Stimulated activated naive CD4-positive, alpha-beta T cell treated with Interleukin-2 at 50 U/mL for 16 hours (primary cell): ENCODE data around the gene CMSS1.

Experiments
- DNase-seq: peaks from one replicate; lab custom pipeline; 2025; lab: John Stamatoyannopoulos, UW

CMSS1 gene

DNA sequence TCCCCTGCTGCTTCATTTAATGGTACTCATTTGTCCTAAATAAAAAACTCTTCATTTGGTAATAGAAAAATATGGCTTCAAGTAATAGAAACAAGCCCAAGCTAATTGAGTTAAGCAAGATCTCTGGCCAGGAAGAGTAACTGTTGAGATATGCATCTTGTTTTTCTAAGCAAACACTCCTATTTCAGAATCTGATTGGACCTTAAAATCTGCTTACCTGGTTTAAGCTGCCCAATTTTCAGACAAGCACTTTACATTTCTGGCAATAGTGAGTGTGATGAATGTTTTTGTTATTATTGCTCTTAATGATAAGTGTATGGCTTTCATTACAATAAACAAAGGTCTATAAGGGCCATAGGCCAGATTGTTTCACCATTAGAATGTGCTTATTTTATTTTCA lies 86.2 kb downstream of the CMSS1 start:
- no peak for DNase-seq

DNA sequence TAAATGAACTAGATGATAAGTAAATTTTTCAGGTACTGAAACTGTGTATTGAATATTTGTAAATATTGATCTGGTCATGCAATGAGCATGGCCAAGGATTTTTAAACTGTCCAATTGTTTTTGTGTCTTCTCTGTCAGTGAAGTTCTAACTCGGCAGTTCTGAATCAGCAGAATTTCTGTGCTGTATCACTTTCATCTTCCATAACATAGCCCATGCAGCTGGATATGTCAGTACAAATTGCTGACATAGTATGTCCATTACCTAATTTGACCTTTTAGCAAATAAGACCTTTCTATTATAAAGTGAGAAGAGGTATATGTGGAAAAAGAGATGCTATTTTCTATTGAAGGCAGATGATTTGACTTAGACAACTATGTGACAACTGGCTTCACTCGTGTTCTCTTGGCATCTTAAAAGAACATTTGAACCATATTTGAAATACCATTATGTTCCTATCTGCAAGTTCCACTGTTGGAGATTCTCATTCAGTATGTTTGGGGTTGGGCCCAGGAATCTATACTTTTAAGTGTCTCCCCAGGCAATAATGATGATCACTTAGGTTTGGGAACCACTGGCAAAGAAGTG lies 90.4 kb downstream of the CMSS1 start:
- no peak for DNase-seq

DNA sequence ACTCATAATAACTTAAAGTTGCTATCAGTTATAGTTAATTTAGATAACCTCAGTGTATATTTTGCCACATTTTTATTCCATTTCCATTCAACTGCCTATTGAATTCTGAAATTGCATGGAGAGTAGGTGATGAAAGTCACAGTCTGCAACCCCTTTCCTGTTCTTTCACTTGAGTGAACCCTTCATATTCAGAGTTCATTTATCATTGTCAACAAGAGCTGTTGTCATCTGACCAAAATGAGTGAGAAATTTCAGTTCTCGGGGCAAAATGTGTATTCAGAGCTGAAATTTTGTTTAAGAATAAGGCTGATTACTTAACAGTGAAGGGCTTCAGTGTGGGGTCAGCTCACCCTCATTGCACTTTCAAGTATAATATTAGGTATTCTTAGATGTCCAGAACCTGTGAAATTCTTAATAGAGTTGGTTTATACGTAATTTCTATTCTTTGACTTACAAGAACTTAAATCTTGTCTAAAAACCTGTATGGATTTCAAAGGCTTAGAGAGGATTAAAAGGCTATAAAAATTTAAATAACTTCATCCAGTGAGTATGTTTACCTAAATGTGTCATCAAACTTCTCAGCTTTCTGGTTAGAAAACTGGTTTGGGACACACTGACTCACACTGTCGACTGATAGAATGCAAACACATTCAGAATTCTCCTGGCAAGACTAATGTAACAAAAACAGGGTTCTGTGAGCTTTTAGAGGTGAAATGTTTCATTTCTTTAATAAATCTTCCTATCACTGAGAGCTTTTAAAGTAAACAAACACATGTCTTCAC lies 92.2 kb downstream of the CMSS1 start:
- no peak for DNase-seq

DNA sequence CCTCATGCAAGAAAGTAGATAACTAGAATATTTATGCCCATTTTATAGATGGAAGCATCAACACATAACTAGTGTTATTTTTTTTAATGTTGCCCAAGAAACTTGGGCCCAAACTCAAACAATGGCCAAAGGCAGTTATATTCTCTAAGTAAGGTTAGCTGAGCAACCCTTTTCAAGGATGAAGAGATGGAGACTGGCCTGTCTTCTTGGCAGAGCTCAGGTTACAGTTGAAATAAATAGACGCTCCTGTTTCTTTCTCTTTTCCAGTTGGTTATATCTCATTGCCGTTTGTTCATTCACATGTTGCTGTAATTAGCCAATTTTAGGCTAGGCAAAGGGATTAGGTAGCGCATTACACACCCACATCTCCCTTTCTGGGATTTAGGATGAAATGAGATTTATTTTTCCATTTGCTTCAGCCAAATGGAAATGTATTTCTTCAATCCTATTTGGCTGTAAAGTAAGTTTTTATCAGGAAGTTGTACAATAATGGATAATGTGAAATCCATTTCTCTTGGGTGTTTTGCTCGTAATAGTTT lies 93.2 kb downstream of the CMSS1 start:
- DNase-seq: no peak

DNA sequence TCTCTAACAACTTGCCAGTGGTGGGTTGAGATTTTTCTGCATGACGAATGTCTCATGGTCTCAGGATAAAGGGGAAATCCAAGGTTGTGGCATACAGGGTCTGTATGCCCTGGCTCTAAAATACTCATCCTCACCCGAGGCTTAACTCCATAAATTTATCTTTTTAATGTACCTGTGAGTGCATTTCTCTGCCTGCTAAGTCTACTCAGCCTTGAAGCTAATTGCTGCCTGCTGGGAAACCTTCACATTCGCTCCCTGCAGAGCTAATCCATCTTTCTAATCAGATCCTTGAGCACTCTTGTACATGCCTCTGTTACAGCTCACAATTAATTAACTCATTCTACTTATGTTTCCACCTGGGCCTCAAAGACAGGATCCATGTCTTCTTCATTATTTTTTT lies 93.8 kb downstream of the CMSS1 start:
- no peak for DNase-seq

DNA sequence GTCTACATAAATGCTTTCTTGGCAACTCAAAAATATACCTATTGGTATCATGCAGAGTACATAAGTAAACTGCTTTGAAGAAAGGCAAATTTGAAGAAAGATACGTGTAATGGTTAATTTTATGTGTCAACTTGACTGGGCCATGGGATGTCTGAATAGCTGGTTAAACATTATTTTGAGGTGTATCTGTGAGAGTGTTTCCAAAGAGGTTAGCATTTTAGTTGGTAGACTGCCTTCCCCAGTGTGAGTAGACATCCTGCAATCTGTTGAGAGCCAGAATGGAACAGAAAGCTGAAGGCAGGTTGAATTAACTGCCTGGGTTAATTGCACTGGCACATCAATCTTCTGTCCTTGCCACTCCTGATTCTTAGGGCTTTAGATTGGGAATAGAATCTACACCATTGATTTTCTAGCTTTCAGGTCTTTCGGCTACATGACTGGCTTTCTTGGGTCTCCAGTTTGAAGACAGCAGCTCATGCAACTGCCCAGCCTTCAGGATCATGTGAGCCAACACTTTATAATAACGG lies 98.3 kb downstream of the CMSS1 start:
- no peak for DNase-seq

DNA sequence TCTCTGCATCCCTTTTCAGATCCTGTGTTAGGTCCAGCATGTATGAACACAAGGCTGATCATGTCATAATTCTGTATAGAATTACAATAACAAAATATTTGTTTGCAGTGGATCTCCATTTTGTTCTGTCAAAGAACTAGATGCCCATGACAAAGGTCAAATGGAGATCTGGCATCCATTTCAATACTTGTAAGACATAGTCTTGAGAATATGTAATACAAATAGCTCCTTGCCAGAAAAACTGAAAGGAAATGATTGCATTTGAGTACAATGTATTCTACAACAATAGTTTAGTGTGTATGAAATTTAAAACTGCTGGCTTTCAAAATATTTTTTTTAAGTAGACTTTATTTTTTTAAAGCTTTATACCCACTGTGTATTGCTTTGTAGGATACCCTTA lies 101.1 kb downstream of the CMSS1 start:
- DNase-seq: no peak

DNA sequence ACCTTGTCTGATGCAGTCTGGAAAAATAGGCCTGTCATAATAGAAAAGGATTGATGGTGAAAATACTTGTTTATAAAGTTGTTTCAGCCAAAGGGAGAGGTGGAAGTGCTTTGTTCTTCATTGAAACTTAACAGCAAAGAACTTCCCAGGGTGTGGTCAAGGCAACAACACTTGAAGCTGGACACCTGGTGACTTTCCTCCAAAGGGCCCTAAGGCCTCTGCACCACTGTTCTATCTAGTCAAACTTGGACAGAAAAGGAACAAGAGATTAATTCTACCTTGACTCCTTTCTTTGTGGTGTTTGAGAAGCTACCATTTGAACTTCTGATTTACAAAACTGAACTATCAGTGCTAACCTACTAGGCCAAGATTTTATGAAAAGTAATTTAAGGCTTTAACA lies 102.0 kb downstream of the CMSS1 start:
- no peak for DNase-seq

DNA sequence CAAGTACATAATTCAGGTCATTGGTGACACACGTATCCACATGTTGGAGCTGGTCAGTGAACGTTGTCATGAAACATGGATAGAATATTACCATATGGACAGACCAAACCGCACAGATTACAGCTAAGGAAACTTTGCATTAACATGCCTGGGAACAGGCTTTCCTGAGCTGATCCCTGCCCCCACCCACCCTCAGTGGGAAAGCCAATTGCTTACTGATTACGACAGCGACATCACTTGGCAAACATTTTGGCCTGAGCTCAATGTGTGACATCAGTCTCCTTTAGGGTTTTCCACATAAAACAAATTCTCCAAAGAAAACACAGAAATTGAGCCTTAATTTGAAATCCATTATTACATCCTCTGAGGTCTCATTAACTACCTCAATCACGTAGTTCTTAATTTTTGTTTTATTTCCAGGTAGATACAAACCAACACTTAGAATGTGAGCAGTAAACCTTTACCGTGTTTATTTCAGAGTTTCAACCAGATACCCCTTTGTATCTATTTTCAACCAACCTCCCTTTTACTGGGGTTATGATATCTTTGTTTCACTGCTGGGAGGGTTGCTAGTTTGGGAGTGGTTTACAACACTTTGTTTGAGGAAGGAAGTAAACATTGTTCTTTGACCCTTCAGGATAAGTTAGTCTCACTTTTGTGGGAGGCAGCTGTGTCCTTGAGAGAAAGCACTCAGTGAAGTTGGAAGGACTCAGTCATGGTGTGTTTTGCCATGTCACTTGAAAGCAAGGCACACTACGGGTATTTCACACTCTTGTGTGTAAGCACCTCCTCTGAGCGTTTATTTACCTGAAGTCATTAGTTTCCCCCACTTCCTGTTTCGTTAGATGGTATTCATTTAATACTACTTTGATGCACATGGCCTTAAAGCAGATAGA lies 103.1 kb downstream of the CMSS1 start:
- DNase-seq: no peak

DNA sequence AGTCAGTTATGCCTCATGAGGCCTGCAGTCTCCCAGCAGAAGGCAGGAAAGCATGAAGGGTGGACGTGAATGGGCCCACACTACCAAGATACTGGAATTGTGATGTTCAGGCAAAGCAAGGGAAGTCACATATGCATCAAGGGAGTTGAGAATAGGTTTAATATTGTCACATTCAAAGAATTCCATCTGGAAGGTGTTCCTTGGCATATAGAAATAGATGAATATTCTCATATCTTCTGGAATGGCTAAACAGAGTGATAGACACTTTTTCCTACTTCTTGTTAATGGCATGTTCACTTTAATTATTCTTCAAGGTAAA lies 103.7 kb downstream of the CMSS1 start:
- DNase-seq: no peak

DNA sequence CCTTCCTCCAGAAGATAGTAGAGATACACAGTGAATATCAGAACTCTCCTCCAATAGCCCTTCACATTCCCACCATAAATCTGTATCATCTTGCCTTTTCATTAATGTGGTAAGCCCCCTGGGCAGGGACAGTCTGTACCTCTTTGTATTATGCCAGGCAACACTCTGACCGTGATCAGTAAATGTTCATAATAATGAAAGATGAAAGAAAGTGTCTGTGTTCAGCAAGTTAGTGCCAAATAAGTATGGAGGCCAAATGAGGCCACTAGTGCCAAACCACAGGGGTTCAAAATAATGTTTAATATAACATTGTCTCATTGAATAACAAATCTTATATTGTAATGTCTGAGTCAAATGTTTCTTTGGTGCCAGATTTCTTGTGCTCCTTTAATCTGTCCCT lies 104.3 kb downstream of the CMSS1 start:
- DNase-seq: no peak

DNA sequence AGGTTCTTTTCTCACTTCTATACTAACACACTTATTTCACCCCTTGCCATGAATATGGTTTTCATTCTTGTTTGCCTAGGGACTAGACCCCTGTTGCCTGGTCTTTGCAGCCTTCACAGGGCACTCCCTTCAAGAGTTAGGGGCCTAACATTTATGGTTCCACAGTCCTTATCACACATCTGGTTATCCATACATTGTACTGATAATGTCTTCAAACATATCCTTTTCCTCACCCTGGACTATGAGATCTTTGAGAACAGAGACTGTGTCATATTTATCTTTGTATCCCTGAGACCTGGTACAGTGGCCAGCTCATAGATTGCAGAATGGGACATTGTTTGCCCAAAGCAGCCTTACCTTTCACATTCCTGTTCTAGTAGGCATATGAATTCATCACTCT lies 106.2 kb downstream of the CMSS1 start:
- DNase-seq: no peak

DNA sequence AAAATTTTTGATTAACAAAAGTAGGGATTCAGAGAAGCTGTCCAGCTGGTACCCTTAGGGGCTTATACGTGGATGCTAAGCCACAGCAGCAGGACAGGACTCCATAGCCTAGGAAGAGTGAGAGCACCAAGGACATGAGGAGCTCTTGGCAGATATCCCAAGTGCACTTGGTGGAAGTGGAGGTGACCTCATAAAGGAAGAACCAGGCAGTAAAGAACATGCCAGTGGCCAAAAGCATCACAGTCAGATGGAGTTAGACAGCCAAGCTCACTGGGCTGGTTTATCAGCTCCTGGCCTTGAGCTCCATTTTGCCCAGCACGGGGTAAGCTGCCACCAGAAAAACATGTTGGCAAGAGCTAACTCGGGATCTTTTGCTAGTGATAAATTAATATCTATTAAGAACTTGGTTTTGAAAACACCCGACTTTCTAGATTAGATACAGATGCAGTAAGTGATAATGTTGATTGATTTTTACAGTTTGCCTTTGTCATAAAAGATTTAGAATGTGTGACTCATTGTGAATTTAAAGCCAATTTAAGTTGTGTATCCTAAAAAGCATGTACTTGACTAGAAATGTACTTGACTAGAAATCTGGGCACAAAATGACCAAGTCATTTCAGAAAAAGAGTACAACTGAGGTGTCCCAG lies 108.0 kb downstream of the CMSS1 start:
- DNase-seq: no peak

DNA sequence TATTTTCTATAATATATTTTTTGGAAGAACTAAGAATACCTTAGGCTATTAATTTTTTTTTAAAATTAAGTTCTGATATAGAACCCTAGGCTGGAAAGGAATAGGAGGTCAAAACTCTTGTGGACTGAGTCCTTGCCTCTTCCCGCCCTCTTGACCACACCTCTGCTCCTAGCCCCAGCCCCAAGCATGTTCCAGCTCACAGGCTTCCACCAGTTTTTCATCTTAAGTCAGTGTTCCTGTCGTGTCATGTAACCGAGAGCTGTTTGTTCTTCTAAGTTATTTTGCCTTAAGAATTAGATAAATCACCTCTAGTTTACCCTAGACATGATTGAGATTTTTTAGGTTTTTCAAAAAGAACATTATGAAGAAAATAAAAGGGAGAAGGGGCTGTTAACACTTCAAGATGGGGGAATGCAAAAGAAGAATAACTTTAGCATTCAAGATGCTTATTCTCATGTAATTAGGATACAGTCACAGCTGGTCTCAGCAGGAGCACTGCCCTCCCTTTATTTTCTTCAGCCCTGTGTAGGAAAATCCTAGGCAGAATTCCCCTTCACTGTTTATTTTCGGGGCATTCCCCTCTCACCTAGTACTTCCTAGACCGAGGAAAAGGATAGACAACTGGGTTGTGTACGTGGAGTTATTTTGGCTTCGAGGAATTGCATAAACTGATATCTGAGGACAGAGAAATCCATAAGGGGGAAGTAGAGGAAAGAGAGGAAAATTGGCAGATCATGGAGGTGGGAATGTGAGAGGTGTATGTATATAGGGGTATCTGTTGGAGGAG lies 110.2 kb downstream of the CMSS1 start:
- DNase-seq: no peak

DNA sequence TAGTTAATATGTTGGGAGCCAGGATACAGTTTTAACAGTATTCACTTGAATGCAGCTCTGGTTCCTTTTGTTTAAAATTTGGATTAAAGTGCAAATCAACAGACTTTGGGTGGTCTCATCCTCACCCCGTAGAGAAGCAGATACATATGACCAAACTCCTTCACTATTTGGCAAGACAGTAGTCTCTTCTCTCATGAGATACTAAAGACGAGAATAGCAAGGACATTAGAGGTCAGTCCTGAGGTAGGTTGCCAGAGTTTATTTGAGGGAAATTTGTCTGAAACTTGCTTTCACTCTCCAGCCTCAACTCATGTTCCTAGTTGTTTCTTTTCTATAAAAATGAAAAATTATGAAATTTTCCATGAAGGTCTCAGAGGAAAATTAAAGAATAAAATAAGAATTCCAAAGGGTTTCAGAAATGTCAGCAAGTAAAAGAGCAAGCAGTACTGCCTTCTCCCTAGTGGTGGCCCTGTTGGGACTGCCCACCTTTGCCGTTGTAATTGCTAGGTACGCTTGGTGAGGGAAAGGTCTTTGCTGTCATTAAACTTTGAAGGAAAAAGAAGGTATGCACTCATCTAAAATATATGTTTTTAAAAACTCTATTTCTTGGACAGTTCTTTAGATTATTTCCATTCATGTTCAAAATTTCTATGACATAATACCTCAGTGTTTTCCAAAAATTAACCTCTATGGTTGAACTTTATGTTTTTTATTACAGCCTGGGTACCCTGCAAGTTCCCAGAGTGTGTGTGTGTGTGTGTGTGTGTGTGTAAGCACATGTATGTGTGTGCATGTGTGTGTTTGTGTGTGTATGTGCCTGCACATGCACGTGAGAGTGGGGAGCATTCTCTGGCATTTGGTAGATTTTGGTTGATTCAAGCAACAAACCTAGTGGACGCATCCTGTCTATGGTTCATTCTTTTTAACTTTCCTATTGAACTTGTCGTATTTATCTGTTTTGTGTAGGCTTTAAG lies 111.4 kb downstream of the CMSS1 start:
- DNase-seq: no peak

DNA sequence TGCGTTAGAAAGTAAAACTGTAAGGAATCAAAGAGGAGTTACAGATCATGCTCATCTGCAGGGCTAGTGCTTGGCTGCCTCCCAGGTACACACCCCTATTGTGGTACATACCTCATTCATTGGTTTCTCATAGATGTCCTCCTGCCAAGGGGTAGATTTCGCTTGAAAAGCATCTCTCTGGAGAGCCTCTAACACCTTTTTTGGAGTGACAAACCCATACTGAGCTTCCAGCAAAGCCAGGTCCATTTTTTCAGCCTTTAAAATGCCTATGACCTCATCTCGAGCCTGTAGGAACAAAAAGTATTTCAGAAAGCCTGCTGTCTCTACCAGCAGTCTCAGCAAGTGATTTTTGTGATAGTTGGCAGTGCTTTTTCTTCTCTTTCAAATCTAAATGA lies 112.1 kb downstream of the CMSS1 start:
- DNase-seq: no peak

DNA sequence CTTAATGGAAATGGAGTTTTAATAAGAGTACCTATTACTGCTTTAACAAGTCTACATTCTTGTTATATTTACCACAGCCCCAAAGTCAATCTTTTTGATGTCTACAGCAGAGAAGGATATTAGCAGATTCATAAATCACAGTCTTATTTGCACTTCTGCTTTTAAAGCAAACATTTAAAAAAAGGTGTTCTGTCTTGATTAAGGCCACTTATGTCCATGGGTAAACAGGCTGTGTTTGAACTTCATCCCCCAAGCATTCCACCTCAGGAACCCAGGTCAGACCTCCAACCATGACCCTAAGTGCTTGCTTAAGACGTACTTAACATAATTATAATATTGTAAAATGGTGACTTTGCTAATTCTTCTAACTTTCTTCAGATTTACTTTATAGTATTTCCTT lies 113.4 kb downstream of the CMSS1 start:
- DNase-seq: no peak

DNA sequence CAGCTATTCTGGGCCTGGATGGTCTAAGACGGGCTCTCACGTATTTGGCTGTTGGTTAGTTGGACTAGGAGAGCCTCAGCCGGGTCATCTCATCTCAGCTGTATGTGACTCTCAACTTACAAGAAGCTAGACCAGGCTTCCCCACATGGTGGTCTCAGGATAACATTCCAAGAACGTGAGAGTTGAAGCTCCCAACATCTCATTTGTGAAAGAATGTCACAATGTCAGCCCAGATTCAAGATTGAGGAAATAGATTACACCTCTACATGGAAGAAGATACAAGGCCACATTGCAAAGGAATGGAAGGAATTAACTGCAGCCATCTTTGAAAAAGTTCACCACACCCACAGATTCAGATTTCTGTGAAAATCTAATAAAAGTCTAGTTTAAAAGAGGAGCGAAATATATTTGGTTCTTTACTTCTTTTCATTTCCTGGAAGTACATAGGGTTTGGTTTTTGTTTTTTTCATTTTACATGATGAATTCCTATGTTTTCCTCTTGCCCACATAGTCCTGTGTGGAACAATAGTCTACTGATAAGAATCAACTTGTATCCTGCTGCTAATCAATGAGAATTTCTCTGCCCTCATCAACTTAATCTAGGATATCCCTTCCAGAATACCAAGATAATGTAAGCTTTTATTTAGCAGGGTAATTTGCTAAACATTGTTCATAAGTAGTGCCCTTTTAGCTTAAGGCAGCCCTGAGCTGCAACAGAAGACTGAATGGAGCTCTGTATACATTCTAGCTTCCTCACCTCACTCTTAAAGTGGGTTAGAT lies 116.5 kb downstream of the CMSS1 start:
- no peak for DNase-seq
